ENCODE results near the gene PCNX1.
"Not testable (repeated sequence)": the region's sequence is repeated elsewhere in the genome, so short reads cannot be mapped to it uniquely, and the experiment has no call there.

Gene PCNX1

GRCh38 chr14:71094722-71095121, 187.5 kb downstream of the PCNX1 start:
- DNase-seq, result no peak

GRCh38 chr14:71096947-71097346, 189.7 kb downstream of the PCNX1 start:
- no peak for DNase-seq

GRCh38 chr14:71103662-71104484, 196.6 kb downstream of the PCNX1 start:
- DNase-seq, result peak; percentile 81

GRCh38 chr14:71105177-71105576, 197.9 kb downstream of the PCNX1 start:
- DNase-seq, result no peak

GRCh38 chr14:71107921-71108320, 200.7 kb downstream of the PCNX1 start:
- no peak for DNase-seq

- DNase-seq, result no peak
Measured at GRCh38 chr14:71108398-71109119, 201.3 kb downstream of the PCNX1 start.

- no peak for DNase-seq
Measured at GRCh38 chr14:71113376-71113775, 206.1 kb downstream of the PCNX1 start.

- no peak for DNase-seq
Measured at GRCh38 chr14:71114565-71114964, 207.3 kb downstream of the PCNX1 start.

- DNase-seq, result no peak
Measured at GRCh38 chr14:71115306-71115705, 208.0 kb downstream of the PCNX1 start.

- DNase-seq, result no peak
Measured at GRCh38 chr14:71115821-71116567, 208.7 kb downstream of the PCNX1 start.

- no peak for DNase-seq
Measured at GRCh38 chr14:71116568-71117122, 209.4 kb downstream of the PCNX1 start.

GRCh38 chr14:71117839-71118743, 210.8 kb downstream of the PCNX1 start:
- DNase-seq, result no peak

GRCh38 chr14:71119075-71119474, 211.8 kb downstream of the PCNX1 start:
- DNase-seq, result no peak

GRCh38 chr14:71119832-71120231, 212.6 kb downstream of the PCNX1 start:
- no peak for DNase-seq

- DNase-seq, result no peak
Measured at GRCh38 chr14:71121001-71121400, 213.7 kb downstream of the PCNX1 start.

- peak; percentile 19 for DNase-seq
Measured at GRCh38 chr14:71121711-71122110, 214.5 kb downstream of the PCNX1 start.

GRCh38 chr14:71122866-71123565, 215.8 kb downstream of the PCNX1 start:
- DNase-seq, result no peak

- DNase-seq, result no peak
Measured at GRCh38 chr14:71123579-71124135, 216.4 kb downstream of the PCNX1 start.

GRCh38 chr14:71129716-71130490, 222.6 kb downstream of the PCNX1 start:
- not testable (repeated sequence) for DNase-seq

GRCh38 chr14:71130491-71131179, 223.4 kb downstream of the PCNX1 start:
- DNase-seq, result no peak
